Heart left ventricle (tissue), 13 donors: Measurements from ENCODE around the gene LAMB2.

Experiments
- CTCF ChIP-seq, 12 donors: fragments of 200-600 bp; sonication (generic) in 4 of 12; IDR thresholded peaks; one replicate each; pipeline versions ENCODE4 v1.5.0 to v1.8.0; 2018 to 2022; ENCODE audit warnings: antibody characterized with exemption in 12 of 12, mild to moderate bottlenecking in 5 of 12
- POLR2A ChIP-seq, 2 donors: fragments of 450-650 bp; IDR thresholded peaks; one replicate each; pipeline ENCODE4 v1.6.1; 2017; ENCODE audit warnings: antibody characterized with exemption in 2 of 2, mild to moderate bottlenecking in 2 of 2, moderate library complexity in 2 of 2
- donor health status: ischemic (EF 13 %, LVEDD 7.1; RV severe dilation, severe dysfunction).
- donor health status: DM: no; HTN: yes; CAD: no.
- donor health status: DM: no; HTN: no; CAD: no.
- donor health status: ischemic (EF 25% LVEDD 6.9; RV normal size, moderate dysfunction).
- donor health status: ischemic (EF 25% LVEDD 5.7; RV mildly dilated, moderate dysfunction).
- donor health status: ischemic (EF 35%, LVEDD 5.7; RV mildly dilated, moderate dysfunction).
- donor health status: nonischemic (EF 11% LVEDD 7.7; RV severe dilation, severe dysfunction).
- donor health status: DM: yes; HTN: yes; CAD: no.
- donor health status: PGD.
- donor health status: ischemic (EF 29% LVEDD 5.4; RV normal size, mild dysfunction).
- donor health status: nonischemic (EF 23%, LVEDD 6.1; RV moderate dilation, normal function).

GRCh38 chr3:49173792-49174170 is 40.9 kb upstream of the LAMB2 start:
- TF ChIP-seq CTCF (IDR thresholded peaks at IDR 0.05), result no peak
- no peak for TF ChIP-seq POLR2A (IDR thresholded peaks at IDR 0.05)
